Eye (tissue), 1 donor: ENCODE data around the gene METRN.
A peak's percentile ranks its signal among the peaks of the same experiment; 100 is the strongest.

Source experiments
- DNase-seq: peaks from one replicate; pipeline ENCODE4 v3.0.0-alpha.2; 2015

Gene METRN

DNA sequence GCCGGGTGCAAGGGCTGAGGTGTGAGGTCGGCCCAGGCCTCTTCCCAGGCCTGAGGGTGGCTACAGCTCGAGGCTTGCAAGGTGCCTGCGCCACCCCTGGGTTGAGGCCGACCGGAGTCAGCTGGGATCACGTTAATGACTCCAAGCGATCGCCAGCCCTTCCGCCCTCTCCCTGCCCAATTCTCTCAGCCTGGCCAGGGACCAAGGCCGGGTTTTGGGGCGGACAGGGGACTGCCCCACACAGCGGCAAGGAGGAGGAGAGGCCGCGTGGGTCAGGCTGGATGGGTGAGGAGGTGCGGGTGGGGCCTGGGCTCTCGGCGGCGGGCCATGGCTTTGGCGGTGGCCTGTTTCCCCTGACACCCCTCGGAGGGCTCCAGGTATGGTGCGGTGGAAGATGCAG, 21.6 kb upstream of the METRN start:
- no peak for DNase-seq

- no peak for DNase-seq
These were observed 21.2 kb upstream of the METRN start for GRCh38 chr16:693766-694165.

DNA sequence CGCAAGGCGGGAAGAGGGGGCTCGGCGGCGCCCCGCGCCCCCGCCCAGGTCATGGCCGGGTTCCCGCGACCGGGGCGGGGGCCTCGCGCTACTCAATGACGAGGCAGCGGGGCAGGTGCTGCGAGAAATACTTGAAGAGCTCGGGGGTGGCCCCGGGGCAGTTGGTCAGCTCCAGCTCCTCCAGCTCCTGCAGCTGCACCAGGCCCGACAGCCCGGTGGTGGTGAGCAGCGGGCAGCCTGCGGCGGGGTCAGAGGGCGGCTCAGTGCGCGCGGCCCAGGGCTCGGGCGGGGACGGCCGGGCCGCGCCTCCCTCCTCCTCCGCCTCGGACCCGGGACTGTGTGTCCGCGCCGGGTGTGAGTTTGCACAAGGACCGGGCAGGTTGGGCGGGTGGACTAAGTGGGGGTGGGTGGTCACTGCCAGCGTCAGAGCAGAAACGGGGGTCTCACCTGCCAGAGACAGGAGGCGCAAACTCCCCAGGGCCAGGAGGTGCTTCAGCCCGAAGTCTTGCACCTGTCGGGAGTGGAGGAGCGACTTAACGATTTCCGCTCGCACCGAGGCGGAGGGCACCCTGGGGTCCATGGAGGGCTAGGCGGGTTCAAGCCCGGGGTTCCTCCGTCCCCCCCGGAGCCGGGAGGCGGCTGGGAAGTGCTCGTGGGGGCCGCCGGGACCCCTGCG, 20.6 kb upstream of the METRN start:
- peak; percentile 22 for DNase-seq

DNA sequence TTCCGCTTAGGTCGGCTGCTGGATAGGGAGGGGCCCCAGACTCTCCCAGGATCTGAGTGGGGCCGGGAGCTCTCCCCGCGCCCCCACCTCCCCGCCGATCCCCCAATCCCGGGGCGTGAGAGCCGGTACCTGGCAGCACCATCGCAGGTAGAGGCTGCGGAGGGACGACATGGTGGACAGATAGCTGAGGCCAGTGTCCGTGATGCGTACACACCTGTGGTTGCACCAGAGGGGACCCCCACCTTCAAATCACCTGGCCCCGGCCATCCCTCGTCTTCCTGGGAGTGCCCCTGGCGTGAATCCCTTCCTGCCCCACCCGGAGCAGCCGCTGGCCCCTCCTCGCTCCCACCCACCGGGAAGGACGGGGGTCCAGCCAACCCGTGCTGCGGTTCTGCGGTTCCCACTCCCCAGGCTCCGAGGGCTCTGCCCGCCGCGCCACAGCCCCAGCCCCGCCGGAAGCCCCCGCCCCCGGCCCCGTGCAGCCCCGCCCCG, 20.0 kb upstream of the METRN start:
- peak; percentile 6 for DNase-seq

DNA sequence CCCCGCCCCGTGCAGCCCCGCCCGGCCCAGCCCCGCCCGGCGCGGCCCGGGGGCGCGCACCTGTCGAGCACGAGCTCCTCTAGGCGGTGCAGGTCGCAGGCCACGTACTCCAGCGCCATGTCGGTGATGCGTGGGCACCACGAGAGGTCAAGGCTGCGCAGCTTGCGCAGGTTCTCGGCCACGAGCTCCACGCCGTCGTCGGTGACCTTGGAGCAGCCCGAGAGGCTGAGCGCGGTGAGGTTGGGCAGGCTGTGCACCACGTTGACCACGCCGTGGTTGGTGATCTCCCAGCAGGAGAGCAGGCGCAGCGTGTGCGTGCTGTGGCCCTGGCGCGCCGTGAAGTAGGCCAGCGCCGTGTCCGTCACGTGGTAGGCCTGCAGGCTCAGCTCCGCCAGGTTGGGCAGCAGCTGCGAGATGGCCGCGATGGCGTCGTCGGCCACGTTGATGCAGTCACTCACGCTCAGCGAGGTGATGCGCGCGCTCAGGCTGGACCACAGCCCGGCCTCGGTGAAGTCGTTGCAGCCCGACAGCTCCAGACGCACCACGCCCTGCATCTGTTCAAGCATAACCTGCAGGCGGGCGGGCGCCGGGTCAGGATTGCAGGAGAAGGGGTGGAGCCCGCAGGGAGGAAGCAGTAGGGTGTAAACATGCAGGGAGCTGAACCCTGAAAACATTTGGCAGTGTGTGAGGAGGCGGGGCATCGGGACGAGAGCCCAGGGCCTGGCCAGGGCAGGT, 19.4 kb upstream of the METRN start:
- DNase-seq: peak; percentile 74

DNA sequence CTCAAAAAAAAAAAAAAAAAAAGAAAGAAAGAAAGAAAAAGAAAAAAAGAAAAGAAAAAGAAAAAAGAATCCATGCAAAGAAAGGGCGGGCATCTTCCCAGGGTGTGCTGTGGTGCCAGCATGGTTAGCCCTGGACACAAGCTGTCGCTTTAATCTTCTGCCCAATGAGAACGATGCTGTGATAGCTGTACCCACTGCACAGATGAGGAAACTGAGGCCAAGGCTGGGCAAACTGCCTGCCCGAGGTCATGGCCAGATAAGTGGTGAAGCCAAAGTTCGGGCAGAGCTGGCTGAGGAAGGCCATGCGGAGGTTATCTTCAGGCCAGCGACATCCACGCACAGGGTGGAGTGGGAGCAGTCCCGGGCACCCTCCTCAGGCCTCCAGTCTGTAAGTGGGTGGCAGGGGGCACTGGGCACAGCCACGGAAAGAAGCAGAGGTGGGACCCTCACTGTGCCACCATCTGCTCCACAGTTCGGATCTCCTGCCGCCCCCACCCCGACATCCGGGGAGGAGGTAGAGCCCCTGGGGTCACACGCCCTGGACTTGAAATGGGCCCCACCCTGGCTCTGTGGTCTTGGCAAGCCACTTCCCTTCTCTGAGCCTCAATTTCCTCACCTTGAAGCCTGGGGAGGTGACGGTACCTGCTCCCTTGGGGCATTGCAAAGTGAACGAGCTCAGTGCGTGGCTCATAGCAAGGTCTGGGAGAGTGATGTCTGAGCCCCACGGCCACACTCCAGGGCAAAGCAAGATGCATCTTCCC, 15.8 kb upstream of the METRN start:
- DNase-seq: no peak

DNA sequence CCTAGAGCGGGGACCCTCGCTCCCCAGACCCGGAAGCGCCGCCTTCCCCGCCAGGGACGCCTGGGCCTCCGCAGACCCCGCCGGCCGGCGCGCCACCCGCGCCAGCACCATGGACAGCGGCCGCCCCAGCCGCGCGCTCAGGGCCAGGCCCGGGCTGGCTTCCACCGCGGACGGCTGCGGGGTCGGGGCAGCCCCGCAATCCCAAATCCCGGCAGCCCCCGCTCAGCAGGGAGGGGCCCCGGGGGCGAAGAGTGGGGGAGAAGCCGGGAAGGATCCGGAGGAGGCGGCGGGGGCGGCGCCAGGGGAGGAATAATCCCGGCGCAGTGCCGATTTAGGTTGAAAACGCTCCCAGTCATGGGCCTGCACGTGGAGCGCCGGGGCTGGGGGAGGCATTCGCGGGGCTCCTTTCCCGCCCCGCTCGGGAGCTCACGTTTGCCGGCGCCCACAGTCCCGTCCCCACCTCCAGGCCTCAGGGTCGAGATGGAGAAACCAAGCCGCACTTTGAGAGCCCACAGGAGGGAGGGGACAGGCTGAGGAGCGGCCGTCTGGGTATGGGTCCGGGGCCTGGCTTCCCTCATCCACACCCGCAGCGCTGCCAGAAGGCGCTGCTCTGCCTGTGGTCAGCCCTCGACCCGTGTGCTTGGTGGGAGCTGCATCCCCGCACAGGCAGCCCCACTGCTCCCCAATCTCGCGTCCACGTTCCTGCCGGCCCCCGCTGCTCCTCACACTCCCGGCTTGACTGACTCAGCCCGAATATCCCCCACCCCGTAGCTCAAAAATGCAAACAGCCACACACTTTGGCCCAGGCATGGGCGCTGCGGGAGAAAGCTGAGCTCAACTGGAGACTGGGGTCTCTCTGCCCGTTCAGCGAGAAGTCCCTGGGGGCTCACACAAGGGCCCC, 14.0 kb upstream of the METRN start:
- peak; percentile 79 for DNase-seq

DNA sequence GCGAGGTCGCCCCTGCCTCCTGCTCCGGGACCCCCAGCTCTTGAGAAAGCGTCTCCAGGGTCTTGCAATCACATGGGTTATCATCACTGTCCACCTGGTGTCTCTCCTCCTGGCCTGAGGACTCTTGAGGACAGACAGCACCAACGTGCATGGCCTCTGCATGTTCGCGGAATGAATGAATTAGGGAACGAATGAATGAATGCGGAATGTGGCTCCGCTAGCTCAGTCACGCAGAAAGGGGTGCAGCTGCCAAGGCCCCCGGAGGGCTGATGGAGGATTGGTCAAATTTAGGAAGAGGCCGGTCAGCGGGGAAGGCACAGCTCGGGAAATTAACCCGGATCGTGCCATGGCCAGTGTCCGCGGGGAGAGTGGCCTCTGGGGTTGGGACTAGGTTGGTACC, 12.6 kb upstream of the METRN start:
- DNase-seq: no peak

DNA sequence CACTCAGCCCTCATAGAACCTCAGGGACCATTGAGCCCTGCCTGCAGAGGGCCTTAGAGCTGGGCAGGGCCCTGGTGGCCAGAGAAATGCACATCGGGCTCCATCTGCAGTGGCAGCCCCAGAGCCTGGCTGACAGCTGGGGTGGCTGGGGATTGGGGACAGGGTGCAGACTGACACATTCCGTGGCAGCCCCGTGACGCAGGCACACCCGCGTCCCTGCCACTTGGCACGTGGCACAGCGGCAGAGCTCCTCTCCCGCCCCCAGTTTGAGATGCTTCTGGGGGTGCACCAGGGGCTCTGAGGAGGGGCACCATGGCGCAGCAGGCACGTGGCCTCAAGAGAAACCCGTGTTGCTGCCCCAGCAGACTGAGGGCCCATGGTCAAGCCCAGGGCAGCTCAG, 11.5 kb upstream of the METRN start:
- DNase-seq: no peak

DNA sequence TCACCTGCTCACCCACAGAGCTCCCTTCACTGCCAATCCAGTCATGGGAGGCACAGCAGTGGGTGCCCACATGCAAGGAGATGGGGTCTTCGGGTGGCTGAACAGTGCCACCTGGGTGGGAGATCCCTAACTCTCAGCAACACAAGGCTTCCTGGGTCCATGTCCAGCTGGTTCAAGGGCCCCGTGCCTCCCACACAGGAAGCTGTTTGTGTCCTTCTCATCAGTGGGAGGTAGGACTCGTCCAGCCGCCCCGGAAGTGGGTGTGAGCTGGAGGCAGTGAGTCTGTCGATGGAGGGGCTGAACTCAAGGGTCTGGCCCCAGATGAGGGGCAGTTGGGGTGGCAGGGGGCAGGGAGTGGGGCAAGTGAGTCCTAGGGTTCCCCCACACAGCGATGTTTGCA, 10.9 kb upstream of the METRN start:
- DNase-seq: no peak

GRCh38 chr16:704552-705380, 10.2 kb upstream of the METRN start:
- no peak for DNase-seq

- peak; percentile 69 for DNase-seq
These were observed 9.3 kb upstream of the METRN start, which contains the start of gene FBXL16 for GRCh38 chr16:705431-706188. TSS of gene FBXL16 (minus strand) at chr16:705801. CDS start at chr16:697405, 8,396 bp downstream.

GRCh38 chr16:706189-707061, 8.5 kb upstream of the METRN start:
- peak; percentile 70 for DNase-seq

- no peak for DNase-seq
These were observed 7.8 kb upstream of the METRN start for GRCh38 chr16:707062-707538.

DNA sequence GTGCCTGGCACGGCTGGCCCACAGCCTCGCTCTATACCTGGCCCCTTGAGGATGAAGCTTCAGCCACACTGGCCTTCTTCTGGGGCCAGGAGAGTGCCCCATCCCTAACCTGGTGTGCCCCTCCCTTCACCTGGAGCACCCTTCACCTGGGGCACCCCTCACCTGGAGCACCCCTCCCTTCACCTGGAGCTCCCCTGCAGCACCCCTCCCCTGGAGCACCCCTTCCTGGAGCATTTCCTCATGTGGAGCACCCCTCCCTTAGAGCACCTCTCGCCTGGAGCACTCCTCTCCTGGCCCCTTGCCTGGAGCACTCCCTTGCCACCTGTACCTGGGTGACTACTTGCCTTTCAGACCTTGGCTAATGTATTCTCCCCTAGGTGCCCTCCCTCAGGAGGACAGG, 6.9 kb upstream of the METRN start:
- DNase-seq: no peak

DNA sequence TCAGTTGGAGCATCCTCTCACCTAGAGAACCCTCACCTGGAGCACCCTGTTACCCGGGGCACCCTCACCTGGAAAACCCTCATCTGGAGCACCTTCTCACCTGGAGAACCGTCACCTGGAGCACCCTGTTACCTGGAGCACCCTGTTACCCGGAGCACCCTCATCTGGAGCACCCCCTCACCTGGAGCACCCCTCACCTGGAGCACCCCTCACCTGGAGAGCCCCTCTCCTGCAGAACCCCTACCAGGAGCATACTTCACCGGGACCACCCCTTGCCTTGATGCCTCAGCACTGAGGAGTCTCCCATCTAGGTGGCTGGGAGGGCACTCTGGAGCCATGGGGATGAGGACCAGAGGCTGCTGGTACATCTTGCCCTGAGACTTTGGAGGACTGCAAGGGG, 6.0 kb upstream of the METRN start:
- no peak for DNase-seq

DNA sequence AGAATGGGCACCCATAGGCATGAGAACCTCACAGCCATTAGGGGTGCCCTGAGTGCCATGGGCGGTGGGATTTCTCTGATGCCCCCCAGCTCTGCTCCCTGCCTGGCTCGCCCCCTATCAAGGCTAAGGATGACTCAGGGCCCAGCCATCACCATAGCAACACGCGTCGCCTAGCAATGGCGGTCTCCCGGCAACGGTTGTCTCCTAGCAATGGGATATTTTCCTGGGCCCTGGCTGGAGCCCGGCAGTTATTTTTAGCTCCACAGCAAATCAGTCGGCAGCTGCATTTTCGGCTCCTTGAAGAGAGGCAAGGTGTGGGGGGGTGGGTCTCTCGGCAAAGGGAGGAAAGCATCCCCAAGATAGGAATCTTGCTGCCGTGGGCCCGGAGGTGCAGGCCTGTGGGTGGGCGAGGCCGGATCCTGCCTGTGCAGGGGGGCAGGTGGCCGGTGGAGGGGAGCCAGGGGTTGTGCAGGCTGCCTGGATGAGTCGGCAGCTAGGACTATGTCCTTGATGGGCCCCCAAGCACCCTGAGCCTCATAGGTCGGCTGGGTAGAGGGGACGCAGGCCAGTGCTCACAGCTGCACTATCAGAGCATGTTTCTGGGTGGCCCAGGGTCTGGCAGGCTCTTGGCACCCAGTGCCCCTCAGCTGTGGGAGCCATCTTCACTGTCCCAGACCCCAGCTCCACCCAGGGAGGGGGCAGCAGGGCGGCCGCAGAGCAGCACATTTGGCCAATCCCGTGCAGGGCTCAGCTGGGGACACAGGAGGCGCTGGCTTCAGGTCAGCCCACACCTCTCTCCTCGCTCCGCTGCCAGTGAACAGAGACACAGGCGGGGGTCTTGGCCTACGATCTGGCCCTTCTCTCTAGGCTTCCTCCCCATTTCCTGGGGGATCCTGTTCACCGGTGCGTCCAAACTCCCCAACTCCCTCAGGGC, 5.1 kb upstream of the METRN start:
- peak; percentile 97 for DNase-seq

DNA sequence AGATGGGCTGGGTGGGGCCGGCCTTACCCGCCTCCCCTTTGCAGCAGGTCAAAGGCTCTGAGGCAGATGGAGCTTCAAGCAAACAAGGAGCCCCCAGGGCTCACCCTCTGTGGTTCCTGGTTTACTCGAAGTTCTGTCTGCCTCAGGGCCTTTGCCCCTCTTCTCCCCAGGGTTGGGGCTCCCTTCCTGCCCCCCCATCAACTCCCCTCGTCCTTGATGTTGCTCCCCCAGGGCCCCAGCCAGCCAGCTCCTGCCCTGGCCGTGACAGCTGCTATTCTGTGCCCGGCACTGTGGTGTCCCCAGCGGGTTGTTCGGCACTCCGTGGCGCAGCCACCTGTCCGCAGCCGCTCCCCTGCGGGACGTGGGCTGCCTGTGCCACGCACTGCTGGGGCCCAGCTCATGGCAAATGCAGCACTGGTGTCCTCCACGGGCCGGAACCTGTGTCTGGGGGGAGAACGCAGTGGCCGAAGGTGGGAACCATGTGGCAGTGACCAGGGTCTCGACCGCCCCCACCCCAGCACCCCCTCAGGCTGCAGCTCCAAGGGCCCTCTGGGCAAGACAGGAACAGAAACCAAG, 4.3 kb upstream of the METRN start:
- no peak for DNase-seq
